GM12878 (cell line): ENCODE data around the gene MPV17L.

Experiments
- BCL11A ChIP-seq: IDR thresholded peaks from 2 replicates; pipeline ENCODE4 v1.6.1; 2011; ENCODE audit warnings: low read depth, low read length
- CTCF ChIP-seq, 3 experiments: IDR thresholded peaks in 2 of 3; conservative IDR thresholded peaks in 1 of 3; 2 replicates each; pipeline ENCODE4 v1.5.1; 2011; ENCODE audit warnings: low read depth in 3 of 3, low read length in 3 of 3, mild to moderate bottlenecking in 3 of 3, control low read depth in 2 of 3, moderate library complexity in 2 of 3, inconsistent platforms in 1 of 3, mixed read lengths in 1 of 3; ENCODE audit not compliant: control insufficient read depth in 2 of 3, insufficient read depth in 1 of 3; ENCODE audit errors: extremely low read depth in 1 of 3
- E2F4 ChIP-seq: IDR thresholded peaks from 2 replicates; pipeline ENCODE4 v1.6.1; 2012; ENCODE audit warnings: low read depth, low read length, improper control_type of control experiment
- E2F8 ChIP-seq: fragments of 450-650 bp; IDR thresholded peaks from 2 replicates; pipeline ENCODE4 v1.6.1; 2018; ENCODE audit warnings: mild to moderate bottlenecking, low read depth, moderate library complexity; ENCODE audit not compliant: partially characterized antibody
- MYC ChIP-seq: IDR thresholded peaks from 2 replicates; pipeline ENCODE4 v1.6.1; 2011; ENCODE audit warnings: mild to moderate bottlenecking, low read length, moderate library complexity, inconsistent platforms; ENCODE audit not compliant: insufficient read depth, insufficient replicate concordance, insufficient read length, severe bottlenecking
- POLR2A ChIP-seq: IDR thresholded peaks from 2 replicates; pipeline ENCODE4 v1.6.1; 2011; ENCODE audit warnings: low read depth, mild to moderate bottlenecking, low read length
- POLR2AphosphoS5 ChIP-seq: IDR thresholded peaks from 2 replicates; pipeline ENCODE4 v1.6.1; 2011; ENCODE audit warnings: mild to moderate bottlenecking, low read length, inconsistent platforms
- RAD21 ChIP-seq: IDR thresholded peaks from 2 replicates; pipeline ENCODE4 v1.6.1; 2011; ENCODE audit warnings: mild to moderate bottlenecking, low read depth, low read length, moderate library complexity; ENCODE audit not compliant: insufficient read depth
- SPI1 ChIP-seq: IDR thresholded peaks from 2 replicates; pipeline ENCODE4 v1.6.1; 2011; ENCODE audit warnings: low read depth, mild to moderate bottlenecking, low read length, moderate library complexity, borderline replicate concordance; ENCODE audit not compliant: insufficient read depth

- no peak for TF ChIP-seq POLR2AphosphoS5
- no peak for TF ChIP-seq BCL11A
- no peak for TF ChIP-seq CTCF (IDR thresholded peaks at IDR 0.05 in 2 of 3, conservative IDR thresholded peaks at IDR 0.05 in 1 of 3; ENCODE audit: control insufficient read depth in 2 of 3, extremely low read depth in 1 of 3, insufficient read depth in 1 of 3, low read depth in 3 of 3, low read length in 3 of 3)
- no peak for TF ChIP-seq E2F8
- no peak for TF ChIP-seq POLR2A
- TF ChIP-seq RAD21 = no peak
- no peak for TF ChIP-seq SPI1
- no peak for TF ChIP-seq MYC
- TF ChIP-seq E2F4 = no peak
Measured at GRCh38 chr16:15403392-15403995, 7.9 kb downstream of the MPV17L start.
